Measurements from ENCODE around the gene CXCL14.

Gene CXCL14

GRCh38 chr5:135566422-135567400 lies 12.1 kb downstream of the CXCL14 start:
- no peak for DNase-seq

- DNase-seq, result peak; percentile 23
Observed at GRCh38 chr5:135565725-135566421, 12.9 kb downstream of the CXCL14 start.

- no peak for DNase-seq
Observed at GRCh38 chr5:135565266-135565665, 13.5 kb downstream of the CXCL14 start.

GRCh38 chr5:135564331-135564730 lies 14.5 kb downstream of the CXCL14 start:
- DNase-seq, result no peak

- DNase-seq, result no peak
Observed at GRCh38 chr5:135561266-135561665, 17.5 kb downstream of the CXCL14 start.

- peak; percentile 37 for DNase-seq
Observed at GRCh38 chr5:135560858-135561257, 17.9 kb downstream of the CXCL14 start.

- no peak for DNase-seq
Observed at GRCh38 chr5:135559354-135559753, 19.4 kb downstream of the CXCL14 start.

- no peak for DNase-seq
Observed at GRCh38 chr5:135557076-135557838, 21.5 kb downstream of the CXCL14 start.

GRCh38 chr5:135556620-135557019 lies 22.2 kb downstream of the CXCL14 start:
- DNase-seq, result no peak

GRCh38 chr5:135555530-135555929 lies 23.3 kb downstream of the CXCL14 start:
- no peak for DNase-seq

- peak; percentile 47 for DNase-seq
Observed at GRCh38 chr5:135553688-135554462, 24.9 kb downstream of the CXCL14 start.

- peak; percentile 38 for DNase-seq
Observed at GRCh38 chr5:135551593-135552447, 27.0 kb downstream of the CXCL14 start.

- no peak for DNase-seq
Observed at GRCh38 chr5:135549413-135549812, 29.4 kb downstream of the CXCL14 start.

GRCh38 chr5:135547590-135548254 lies 31.1 kb downstream of the CXCL14 start:
- DNase-seq, result no peak

GRCh38 chr5:135546912-135547311 lies 31.9 kb downstream of the CXCL14 start:
- DNase-seq, result no peak

- no peak for DNase-seq
Observed at GRCh38 chr5:135546101-135546500, 32.7 kb downstream of the CXCL14 start.

- no peak for DNase-seq
Observed at GRCh38 chr5:135545099-135545498, 33.7 kb downstream of the CXCL14 start.

- DNase-seq, result no peak
Observed at GRCh38 chr5:135543485-135544304, 35.1 kb downstream of the CXCL14 start.

GRCh38 chr5:135543001-135543484 lies 35.7 kb downstream of the CXCL14 start:
- DNase-seq, result no peak

Measured in NCI-H1105 treated with DMSO at 0.1 percent for 48 hours (cell line).